PC-3 (cell line): ENCODE measurements around the gene SLC25A36. TPM values are rescaled to one million over a fixed set of nuclear protein-coding genes. Genes with fewer than 3 reads are reported as not detected.

ENCODE experiments used
- ATAC-seq: fragments of 200-7000 bp; cut with Tn5 transposase; 2 replicates; pipeline ENCODE4 v1.9.1; 2020; ENCODE audit warnings: mild to moderate bottlenecking, moderate library complexity
- BruUV-seq: library from RNA; stranded (reverse); fragments of 400-500 nt; replicated peaks from 2 replicates; lab custom pipeline; 2021; lab: Mats Ljungman, UMichigan
- CTCF ChIA-PET: fragments of 300-600 bp; sonication (Branson Sonifier 250); formaldehyde crosslinking; loops from one replicate; lab custom pipeline; 2022; ENCODE audit warnings: antibody characterized with exemption; lab: Charles Lee
- POLR2A ChIA-PET: fragments of 300-600 bp; sonication (Branson Sonifier 250); formaldehyde crosslinking; loops from one replicate; lab custom pipeline; 2022; ENCODE audit warnings: antibody characterized with exemption; ENCODE audit not compliant: unreplicated experiment; lab: Charles Lee
- DNase-seq: peaks from one replicate; pipeline ENCODE4 v3.0.0-alpha.2; 2015
- H2AFZ ChIP-seq: fragments of 300-600 bp; sonication (generic); 2 replicates; pipeline ENCODE4 v1.6.0; 2016; ENCODE audit warnings: antibody characterized with exemption, low read length
- H3F3A ChIP-seq: fragments of 300-600 bp; sonication (generic); one replicate; pipeline ENCODE4 v1.6.0; 2017; ENCODE audit warnings: antibody characterized with exemption, low read length, control low read depth, mild to moderate bottlenecking; ENCODE audit not compliant: unreplicated experiment
- H3K27ac ChIP-seq: fragments of 300-600 bp; sonication (generic); 2 replicates; pipeline ENCODE4 v1.5.1; 2016; ENCODE audit warnings: mild to moderate bottlenecking, low read length
- H3K27me3 ChIP-seq: fragments of 300-600 bp; sonication (generic); 2 replicates; pipeline ENCODE4 v1.6.1; 2016; ENCODE audit warnings: low read length, mixed read lengths
- H3K36me3 ChIP-seq: fragments of 300-600 bp; sonication (generic); 2 replicates; pipeline ENCODE4 v1.6.1; 2016; ENCODE audit warnings: low read depth, mixed run types, low read length, mixed read lengths
- H3K4me1 ChIP-seq: fragments of 300-600 bp; sonication (generic); 2 replicates; pipeline ENCODE4 v1.5.1; 2016; ENCODE audit warnings: low read length; ENCODE audit not compliant: insufficient read depth
- H3K4me2 ChIP-seq: fragments of 300-600 bp; sonication (generic); 2 replicates; pipeline ENCODE4 v1.6.0; 2016; ENCODE audit warnings: low read length
- H3K4me3 ChIP-seq: fragments of 300-600 bp; sonication (generic); 2 replicates; pipeline ENCODE4 v1.5.1; 2016; ENCODE audit warnings: mild to moderate bottlenecking, low read length, mixed read lengths
- H3K79me2 ChIP-seq: fragments of 300-600 bp; sonication (generic); 2 replicates; pipeline ENCODE4 v1.6.1; 2017; ENCODE audit warnings: low read length, mixed read lengths
- H3K9ac ChIP-seq: fragments of 300-600 bp; sonication (generic); 2 replicates; pipeline ENCODE4 v1.6.0; 2016; ENCODE audit warnings: mild to moderate bottlenecking, low read length
- H3K9me2 ChIP-seq: fragments of 300-600 bp; sonication (generic); replicated peaks from 2 replicates; pipeline ENCODE4 v1.6.1; 2016; ENCODE audit warnings: mixed run types, low read length, mixed read lengths
- H3K9me3 ChIP-seq: fragments of 300-600 bp; sonication (generic); 2 replicates; pipeline ENCODE4 v1.6.1; 2016; ENCODE audit warnings: low read length, mixed read lengths
- H4K20me1 ChIP-seq: fragments of 300-600 bp; sonication (generic); 2 replicates; pipeline ENCODE4 v1.6.1; 2016; ENCODE audit warnings: low read length, mixed read lengths
- EZH2 ChIP-seq: fragments of 300-600 bp; sonication (generic); IDR thresholded peaks from one replicate; pipeline ENCODE4 v1.6.1; 2017; ENCODE audit warnings: antibody characterized with exemption, mild to moderate bottlenecking, low read length; ENCODE audit not compliant: unreplicated experiment
- EZH2phosphoT487 ChIP-seq: fragments of 300-600 bp; sonication (generic); IDR thresholded peaks from 2 replicates; pipeline ENCODE4 v1.6.1; 2018; ENCODE audit warnings: mild to moderate bottlenecking, antibody characterized with exemption, low read length, borderline replicate concordance
- intact Hi-C: fragments of 100-400 bp; cut with micrococcal nuclease; formaldehyde crosslinking; loops from 2 replicates; pipeline ENCODE4 v1.9.0; 2023
- total RNA-seq: library from RNA; depleted of rRNA; stranded (reverse); fragments of >200 nt; gene quantifications from 2 replicates; pipeline ENCODE4 v1.2.3, GENCODE V29; 2014
- TF ChIP-seq, protein P1 (sequence below): fragments of 300-600 bp; sonication (generic); conservative IDR thresholded peaks from 2 replicates; pipeline ENCODE4 v1.5.1; 2017; ENCODE audit warnings: antibody characterized with exemption, low read depth, mild to moderate bottlenecking, low read length

The SLC25A36 gene
- total RNA-seq, 1 experiment from 2014 or later: 57.3 TPM

DNA sequence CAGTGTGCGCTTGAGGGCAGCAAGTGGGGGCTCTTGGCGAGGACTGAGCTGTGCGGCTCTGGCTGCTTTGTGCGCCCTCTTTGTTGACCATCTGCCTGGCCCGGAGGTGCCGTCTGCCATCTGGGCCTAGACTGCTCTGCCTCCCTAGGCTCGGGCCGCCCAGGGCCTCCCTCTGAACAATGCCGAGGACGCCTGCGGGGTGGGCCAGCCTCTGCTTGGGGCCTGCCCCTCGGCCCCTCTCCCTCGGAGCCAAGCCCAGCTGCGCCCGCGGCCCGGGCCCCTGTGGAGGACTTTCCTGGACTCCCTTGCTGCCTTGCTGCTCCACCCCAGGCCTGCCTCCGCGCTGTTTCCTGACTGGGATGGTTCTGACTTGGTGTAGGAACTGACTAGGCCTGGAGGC is 77.6 kb downstream of the SLC25A36 start:
- H3F3A ChIP-seq: no peaks in the 10 kb centered on the region
- CTCF ChIA-PET: no interaction called here
- no peak overlapping the region for H3K27ac ChIP-seq
- no peak overlapping the region for H2AFZ ChIP-seq
- BruUV-seq: no TSS peak
- H3K9me2 ChIP-seq: no peaks in the 10 kb centered on the region
- H3K4me1 ChIP-seq: no peaks in the 10 kb centered on the region
- intact Hi-C loops: no loop called here
- DNase-seq: no peak
- H3K4me3 ChIP-seq: no peak overlapping the region
- H3K9ac ChIP-seq: no peak overlapping the region
- H4K20me1 ChIP-seq: no peaks in the 10 kb centered on the region
- H3K79me2 ChIP-seq: no peaks in the 10 kb centered on the region
- H3K27me3 ChIP-seq: peaks cover 16% of the 10 kb centered on the region; the same call in 1 of the 2 replicates
- POLR2A ChIA-PET: no interaction called here
- no peaks in the 10 kb centered on the region for H3K36me3 ChIP-seq
- H3K9me3 ChIP-seq: no peaks in the 10 kb centered on the region
- no peak overlapping the region for H3K4me2 ChIP-seq
- TF ChIP-seq EZH2phosphoT487 (no peak), EZH2 (no peak)
- TF ChIP-seq, protein P1, sequence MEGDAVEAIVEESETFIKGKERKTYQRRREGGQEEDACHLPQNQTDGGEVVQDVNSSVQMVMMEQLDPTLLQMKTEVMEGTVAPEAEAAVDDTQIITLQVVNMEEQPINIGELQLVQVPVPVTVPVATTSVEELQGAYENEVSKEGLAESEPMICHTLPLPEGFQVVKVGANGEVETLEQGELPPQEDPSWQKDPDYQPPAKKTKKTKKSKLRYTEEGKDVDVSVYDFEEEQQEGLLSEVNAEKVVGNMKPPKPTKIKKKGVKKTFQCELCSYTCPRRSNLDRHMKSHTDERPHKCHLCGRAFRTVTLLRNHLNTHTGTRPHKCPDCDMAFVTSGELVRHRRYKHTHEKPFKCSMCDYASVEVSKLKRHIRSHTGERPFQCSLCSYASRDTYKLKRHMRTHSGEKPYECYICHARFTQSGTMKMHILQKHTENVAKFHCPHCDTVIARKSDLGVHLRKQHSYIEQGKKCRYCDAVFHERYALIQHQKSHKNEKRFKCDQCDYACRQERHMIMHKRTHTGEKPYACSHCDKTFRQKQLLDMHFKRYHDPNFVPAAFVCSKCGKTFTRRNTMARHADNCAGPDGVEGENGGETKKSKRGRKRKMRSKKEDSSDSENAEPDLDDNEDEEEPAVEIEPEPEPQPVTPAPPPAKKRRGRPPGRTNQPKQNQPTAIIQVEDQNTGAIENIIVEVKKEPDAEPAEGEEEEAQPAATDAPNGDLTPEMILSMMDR: no peak
- ATAC-seq: no peak

DNA sequence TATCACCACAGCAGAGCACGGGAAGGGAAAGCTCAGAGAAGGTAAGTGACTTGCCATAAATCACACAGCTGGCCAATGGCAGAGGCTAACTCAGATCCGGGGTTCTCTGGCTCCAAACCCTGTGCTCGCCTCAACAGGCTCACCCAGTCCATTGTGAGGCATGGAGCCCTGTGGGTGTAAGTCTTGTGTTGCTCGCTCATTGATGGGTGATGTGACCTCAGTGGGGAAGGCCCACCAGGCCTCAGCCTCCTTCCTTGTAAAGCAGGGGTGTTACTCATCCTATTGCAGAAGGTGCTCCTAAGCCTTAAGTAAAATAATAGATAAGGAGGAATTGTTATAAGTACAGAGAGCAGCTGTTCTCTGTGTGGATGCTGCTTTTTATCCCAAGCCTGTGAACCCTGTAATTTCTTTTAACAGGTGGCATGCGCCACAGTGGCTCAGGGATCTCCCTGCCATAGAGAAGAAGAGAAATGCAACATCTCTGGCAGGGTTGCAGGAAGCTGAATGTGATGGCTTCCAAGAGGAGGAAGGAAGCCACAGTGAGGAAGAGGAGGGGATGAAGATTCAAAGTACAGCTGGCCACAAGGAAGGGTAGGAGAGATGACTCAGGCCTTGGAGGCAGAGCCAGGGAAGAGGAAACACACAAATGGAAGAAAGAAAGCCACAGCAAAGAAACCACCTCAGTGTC is 78.7 kb downstream of the SLC25A36 start:
- H2AFZ ChIP-seq: no peak overlapping the region
- no peaks in the 10 kb centered on the region for H3K9me2 ChIP-seq
- POLR2A ChIA-PET: no interaction called here
- H4K20me1 ChIP-seq: no peaks in the 10 kb centered on the region
- H3K9me3 ChIP-seq: no peaks in the 10 kb centered on the region
- CTCF ChIA-PET: no interaction called here
- no peak overlapping the region for H3K27ac ChIP-seq
- ATAC-seq: no peak
- BruUV-seq: no TSS peak
- H3K4me3 ChIP-seq: no peak overlapping the region
- no peak overlapping the region for H3K9ac ChIP-seq
- H3K79me2 ChIP-seq: no peaks in the 10 kb centered on the region
- TF ChIP-seq, protein P1: no peak
- TF ChIP-seq EZH2phosphoT487: no peak
- TF ChIP-seq EZH2: no peak
- DNase-seq: no peak
- no peaks in the 10 kb centered on the region for H3K36me3 ChIP-seq
- no peaks in the 10 kb centered on the region for H3F3A ChIP-seq
- H3K4me1 ChIP-seq: no peaks in the 10 kb centered on the region
- no peak overlapping the region for H3K4me2 ChIP-seq
- intact Hi-C loops: no loop called here
- peaks cover 17% of the 10 kb centered on the region; the same call in 1 of the 2 replicates for H3K27me3 ChIP-seq

DNA sequence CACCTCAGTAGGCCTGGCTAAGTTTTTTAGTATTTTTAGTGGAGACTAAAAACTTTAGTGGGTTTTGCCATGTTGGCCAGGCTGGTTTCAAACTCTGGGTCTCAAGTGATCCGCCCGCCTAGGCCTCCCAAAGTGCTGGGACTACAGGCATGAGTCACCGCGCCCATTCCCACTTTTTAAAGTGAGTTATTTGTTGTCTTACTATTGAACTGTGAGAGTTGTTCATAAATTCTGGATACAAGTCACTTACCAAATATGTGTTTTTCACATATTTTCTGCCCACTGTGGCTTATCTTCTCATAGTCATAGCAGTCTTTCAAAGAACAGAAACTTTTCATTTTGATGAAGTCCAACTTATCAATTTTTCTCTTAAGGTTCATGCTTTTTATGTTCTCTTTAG is 79.6 kb downstream of the SLC25A36 start:
- TF ChIP-seq, protein P1: no peak
- TF ChIP-seq EZH2: no peak
- TF ChIP-seq EZH2phosphoT487: no peak
- Histone ChIP-seq H3K4me3 (no peak overlapping the region), H3K27ac (no peak overlapping the region), H3K4me2 (no peak overlapping the region), H2AFZ (no peak overlapping the region), H3K27me3 (peaks cover 18% of the 10 kb centered on the region), H3K79me2 (no peaks in the 10 kb centered on the region), H3K4me1 (no peaks in the 10 kb centered on the region), H3K9ac (no peak overlapping the region), H3F3A (no peaks in the 10 kb centered on the region), H4K20me1 (no peaks in the 10 kb centered on the region), H3K36me3 (no peaks in the 10 kb centered on the region), H3K9me2 (no peaks in the 10 kb centered on the region), H3K9me3 (no peaks in the 10 kb centered on the region)
- no TSS peak for BruUV-seq
- ATAC-seq (no peak), DNase-seq (no peak)
- ChIA-PET POLR2A (no interaction called here), CTCF (no interaction called here)
- intact Hi-C loops: no loop called here
